Endothelial cell of hepatic sinusoid (primary cell): ENCODE data around the gene KANTR.
"Not testable (repeated sequence)": the region's sequence is repeated elsewhere in the genome, so short reads cannot be mapped to it uniquely, and the experiment has no call there.

Experiments
- in situ Hi-C: cut with HindIII; loops from 2 replicates; pipeline ENCODE4 v1.10.0; 2017; ENCODE audit warnings: low sequenced_read_pairs

Gene KANTR

GRCh38 chrX:53125506-53125905, 31.6 kb downstream of the KANTR start:
- in situ Hi-C loops: no loop called here

- in situ Hi-C loops: no loop called here
Measured at GRCh38 chrX:53126377-53126776, 32.4 kb downstream of the KANTR start.

GRCh38 chrX:53128097-53128749, 34.3 kb downstream of the KANTR start:
- in situ Hi-C loops: no loop called here

- in situ Hi-C loops: no loop called here
Measured at GRCh38 chrX:53133400-53133799, 39.5 kb downstream of the KANTR start.

DNA sequence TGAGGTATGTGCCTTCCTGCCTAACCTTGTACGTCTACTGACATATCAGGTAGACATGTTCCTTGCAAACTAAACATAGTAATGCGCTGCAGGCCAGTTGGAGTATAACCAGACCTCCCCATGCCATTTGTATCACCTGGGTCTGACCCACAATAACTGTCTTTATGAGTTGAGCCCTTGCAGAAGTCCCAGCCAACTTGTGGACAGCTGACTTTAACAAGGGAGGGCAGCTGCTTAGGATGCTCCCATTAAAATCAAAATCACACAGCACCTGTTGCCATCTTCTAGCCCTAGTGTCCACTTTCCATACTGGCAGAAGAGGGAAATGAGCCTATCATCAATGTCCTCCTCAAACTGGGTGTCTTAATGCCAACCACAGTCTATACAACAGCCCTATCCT, 41.6 kb downstream of the KANTR start:
- in situ Hi-C loops: no loop called here

DNA sequence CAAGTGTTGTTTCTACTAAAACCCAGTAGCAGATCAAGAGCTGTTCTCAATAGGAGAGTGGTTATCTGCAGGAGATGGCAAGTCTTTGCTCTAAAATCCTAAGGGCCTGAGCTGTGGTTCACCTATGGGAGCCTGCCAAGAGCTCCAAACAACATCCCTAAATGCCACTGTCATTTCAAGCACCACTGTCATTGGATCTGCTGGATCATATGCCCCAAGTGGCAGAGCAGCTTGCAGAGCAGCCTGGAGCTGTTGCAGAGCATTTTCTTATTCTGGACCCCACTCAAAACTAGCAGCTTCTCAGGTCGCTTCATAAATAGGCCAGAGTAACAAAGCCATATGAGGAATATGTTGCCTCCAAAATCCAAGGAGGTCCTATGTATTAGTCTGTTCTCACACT, 59.6 kb downstream of the KANTR start:
- in situ Hi-C loops: no loop called here

DNA sequence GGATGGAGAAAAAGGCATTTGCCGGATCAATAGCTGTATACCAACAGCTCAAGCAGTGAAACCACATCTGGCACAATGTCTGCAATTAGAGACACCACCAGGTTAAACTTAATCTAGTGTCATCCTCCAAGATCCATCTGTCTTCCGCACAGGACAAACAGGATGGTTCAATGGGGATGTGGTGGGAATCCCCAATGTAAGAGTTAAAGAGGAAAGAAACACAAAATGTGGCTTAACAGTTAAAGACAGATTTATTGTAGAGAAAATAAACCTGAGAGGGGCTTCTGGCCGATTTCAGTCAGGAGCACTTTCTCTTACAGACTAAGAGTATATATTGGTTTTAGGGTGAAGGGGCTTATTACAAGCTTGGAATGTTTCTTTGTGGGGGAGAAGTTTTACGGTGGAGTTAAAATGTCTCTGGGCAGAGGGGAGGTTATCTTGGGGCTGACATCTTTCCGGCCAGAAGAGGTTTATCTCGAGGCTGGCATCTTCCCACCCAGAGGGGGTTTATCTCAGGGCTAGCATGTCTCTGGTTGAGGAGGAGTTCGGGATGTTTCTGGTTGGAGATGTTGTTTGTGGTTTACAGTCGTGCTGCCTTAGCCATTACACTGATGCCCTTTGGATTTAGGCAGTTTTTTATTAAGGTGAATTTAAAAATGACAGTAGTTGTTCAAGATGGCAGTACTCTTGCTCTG, 61.7 kb downstream of the KANTR start:
- in situ Hi-C loops: no loop called here

GRCh38 chrX:53156207-53156596, 62.3 kb downstream of the KANTR start:
- in situ Hi-C loops: no loop called here

- in situ Hi-C loops: no loop called here
Measured at GRCh38 chrX:53159184-53159583, 65.2 kb downstream of the KANTR start.

DNA sequence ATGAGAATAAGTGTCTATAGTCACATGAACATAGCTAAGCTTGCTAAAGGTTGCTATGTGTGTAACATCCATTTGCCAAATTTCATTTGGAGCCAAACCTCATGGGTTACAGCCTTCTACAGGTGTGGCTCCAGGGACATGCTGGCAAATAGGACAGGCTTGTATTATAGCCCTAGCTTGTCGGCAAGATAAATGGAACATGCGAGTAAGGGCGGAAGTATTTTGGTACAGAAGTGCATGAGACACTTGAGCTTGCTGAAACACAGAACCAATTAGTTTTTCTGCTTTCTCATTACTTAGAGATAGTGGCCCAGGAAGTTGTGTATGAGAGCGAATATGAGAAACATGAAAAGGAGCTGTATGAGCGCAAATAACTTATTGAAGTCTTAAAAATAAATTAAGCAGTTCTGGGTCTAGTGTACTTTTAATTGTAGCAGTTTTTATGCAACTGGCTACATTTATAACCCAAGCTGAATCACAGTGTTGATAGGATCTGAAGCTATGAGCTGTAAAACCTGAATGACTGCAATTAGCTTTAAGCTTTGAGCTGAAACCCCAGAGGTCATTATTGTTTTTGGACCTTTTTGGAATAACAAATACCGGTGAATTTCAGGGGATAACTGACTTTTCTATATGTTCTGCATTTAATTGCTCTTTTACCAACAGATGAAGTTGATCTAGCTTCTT, 66.5 kb downstream of the KANTR start:
- in situ Hi-C loops: no loop called here

- in situ Hi-C loops: no loop called here
Measured at GRCh38 chrX:53163436-53163835, 69.5 kb downstream of the KANTR start.

DNA sequence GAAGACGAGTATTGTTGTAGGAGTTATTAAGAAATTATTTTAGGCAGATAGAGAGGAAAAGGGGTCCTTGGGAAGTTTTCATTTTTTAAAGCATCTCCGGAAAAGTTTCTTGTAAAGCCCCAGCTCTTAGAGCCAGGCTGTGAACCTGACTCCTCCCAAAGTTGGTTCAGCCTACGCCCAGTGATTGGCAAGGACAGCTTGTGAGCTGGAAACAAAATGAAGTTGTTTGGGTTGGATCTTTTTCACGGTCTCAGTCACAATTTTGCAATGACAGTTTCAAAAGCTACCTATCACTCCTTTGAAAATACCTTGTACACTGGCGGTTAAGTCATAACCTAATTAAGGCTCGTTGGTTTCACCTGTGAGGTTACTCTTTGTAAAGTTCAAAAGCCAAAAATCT, 70.6 kb downstream of the KANTR start:
- in situ Hi-C loops: not testable (repeated sequence)

DNA sequence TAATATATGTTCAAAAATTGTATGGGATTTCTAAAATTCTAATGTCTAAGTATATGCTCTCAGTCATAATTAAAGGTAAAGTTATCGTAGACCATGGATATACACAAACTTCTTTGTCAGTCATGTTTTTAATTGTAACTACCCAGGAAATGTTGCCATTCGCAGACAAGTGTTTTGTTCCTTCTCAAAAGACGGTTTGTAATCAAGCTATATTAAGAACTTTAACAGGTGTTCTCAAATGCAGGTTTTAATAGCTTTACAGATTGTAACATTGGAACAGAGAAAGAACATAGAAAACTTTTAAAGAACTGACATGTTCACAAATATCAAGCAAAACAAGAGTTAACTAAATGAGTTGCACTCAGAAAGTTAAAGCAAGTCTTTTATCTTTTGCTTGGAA, 72.2 kb downstream of the KANTR start:
- in situ Hi-C loops: no loop called here

DNA sequence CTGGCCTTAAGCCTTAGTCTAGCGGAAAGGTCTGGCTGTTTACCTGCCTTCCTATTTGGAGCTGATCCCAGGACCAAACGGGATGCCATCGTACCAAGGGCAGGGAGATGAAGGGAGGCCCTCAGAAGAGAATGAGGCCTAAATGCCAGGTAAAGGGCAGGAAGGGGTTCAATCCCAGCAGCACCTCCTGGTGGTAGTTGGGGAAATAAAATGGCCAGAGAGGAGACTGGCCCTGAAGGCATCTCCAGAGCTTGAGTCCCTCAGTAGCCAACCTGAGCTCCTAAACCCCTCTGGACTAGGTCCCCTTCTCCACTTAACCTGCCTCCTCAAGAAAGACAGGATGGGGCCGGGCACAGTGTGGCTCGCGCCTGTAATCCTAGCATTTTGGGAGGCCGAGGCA, 77.4 kb downstream of the KANTR start:
- in situ Hi-C loops: no loop called here
